CD4-positive, alpha-beta memory T cell (primary cell): ENCODE data around the gene LHB. TPM values are rescaled to one million over a fixed set of nuclear protein-coding genes. Genes with fewer than 3 reads are reported as not detected.

Experiments used
- CTCF ChIA-PET: fragments of 350-600 bp; sonication (Branson Sonifier 250); formaldehyde crosslinking; loops from one replicate; lab custom pipeline; 2021; ENCODE audit warnings: inconsistent platforms; ENCODE audit not compliant: partially characterized antibody; lab: Charles Lee
- POLR2A ChIA-PET: fragments of 350-600 bp; sonication (Branson Sonifier 250); formaldehyde crosslinking; loops from one replicate; lab custom pipeline; 2021; ENCODE audit not compliant: partially characterized antibody; lab: Charles Lee
- DNase-seq, 5 donors: peaks; one replicate each; pipeline versions ENCODE4 v3.0.0 to v3.0.0-alpha.2; 2020 to 2022; ENCODE audit warnings: mixed read lengths in 1 of 5
- H3K27ac ChIP-seq: one replicate; pipeline ENCODE4 v1.7.0; 2013; ENCODE audit warnings: low read depth, low read length
- H3K27me3 ChIP-seq: 2 replicates; pipeline ENCODE4 v1.7.0; 2013; ENCODE audit warnings: mild to moderate bottlenecking, low read length, moderate library complexity; ENCODE audit not compliant: insufficient read depth
- H3K36me3 ChIP-seq: 2 replicates; pipeline ENCODE4 v1.7.0; 2013; ENCODE audit warnings: mild to moderate bottlenecking, low read length, moderate library complexity; ENCODE audit not compliant: insufficient read depth
- H3K4me1 ChIP-seq: 2 replicates; pipeline ENCODE4 v1.7.0; 2013; ENCODE audit warnings: mild to moderate bottlenecking, low read length, moderate library complexity; ENCODE audit not compliant: insufficient read depth
- H3K4me3 ChIP-seq, 2 donors: one replicate each; pipeline ENCODE4 v1.7.0; 2013; ENCODE audit warnings: low read length in 2 of 2, mild to moderate bottlenecking in 1 of 2
- H3K9me3 ChIP-seq, 2 donors: one replicate each; pipeline ENCODE4 v1.7.0; 2013; ENCODE audit warnings: low read length in 2 of 2, control low read depth in 1 of 2; ENCODE audit not compliant: control insufficient read depth in 1 of 2
- H3K27ac Mint-ChIP-seq, 7 donors: one replicate each; pipeline ENCODE4 v1.8.0; 2020 to 2021; ENCODE audit warnings: mixed read lengths in 7 of 7, mild to moderate bottlenecking in 6 of 7, inconsistent platforms in 3 of 7, moderate library complexity in 3 of 7
- H3K27me3 Mint-ChIP-seq, 2 donors: one replicate each; pipeline ENCODE4 v1.8.0; 2020 to 2021; ENCODE audit warnings: mixed read lengths in 2 of 2
- H3K36me3 Mint-ChIP-seq, 2 donors: one replicate each; pipeline ENCODE4 v1.8.0; 2020 to 2021; ENCODE audit warnings: mixed read lengths in 2 of 2, inconsistent platforms in 1 of 2, mild to moderate bottlenecking in 1 of 2
- H3K4me1 Mint-ChIP-seq, 4 donors: one replicate each; pipeline ENCODE4 v1.8.0; 2020 to 2021; ENCODE audit warnings: mixed read lengths in 4 of 4, mild to moderate bottlenecking in 1 of 4
- H3K4me3 Mint-ChIP-seq, 8 donors: one replicate each; pipeline ENCODE4 v1.8.0; 2020 to 2021; ENCODE audit warnings: mixed read lengths in 8 of 8, mild to moderate bottlenecking in 7 of 8, moderate library complexity in 6 of 8, inconsistent platforms in 3 of 8
- H3K9me3 Mint-ChIP-seq, 8 donors: one replicate each; pipeline ENCODE4 v1.8.0; 2020 to 2021; ENCODE audit warnings: mixed read lengths in 8 of 8, mild to moderate bottlenecking in 5 of 8, inconsistent platforms in 3 of 8, moderate library complexity in 1 of 8
- intact Hi-C: fragments of 100-400 bp; cut with micrococcal nuclease; formaldehyde crosslinking; loops from one replicate; pipeline ENCODE4 v1.15.1; 2023
- polyA plus RNA-seq, 2 donors: library from polyadenylated mRNA; unstranded; fragments of 300-500 nt; fragmentation: Illumina TruSeq; gene quantifications; one replicate each; pipeline ENCODE4 v1.2.3, GENCODE V29; 2021
- total RNA-seq, 2 experiments: library from RNA; stranded (reverse); gene quantifications; one replicate each; pipeline ENCODE4 v1.2.3, GENCODE V29; 2021

LHB gene
- total and polyA plus RNA-seq, 4 experiments from 2014 or later: 0.49 TPM; not detected in 3

DNA sequence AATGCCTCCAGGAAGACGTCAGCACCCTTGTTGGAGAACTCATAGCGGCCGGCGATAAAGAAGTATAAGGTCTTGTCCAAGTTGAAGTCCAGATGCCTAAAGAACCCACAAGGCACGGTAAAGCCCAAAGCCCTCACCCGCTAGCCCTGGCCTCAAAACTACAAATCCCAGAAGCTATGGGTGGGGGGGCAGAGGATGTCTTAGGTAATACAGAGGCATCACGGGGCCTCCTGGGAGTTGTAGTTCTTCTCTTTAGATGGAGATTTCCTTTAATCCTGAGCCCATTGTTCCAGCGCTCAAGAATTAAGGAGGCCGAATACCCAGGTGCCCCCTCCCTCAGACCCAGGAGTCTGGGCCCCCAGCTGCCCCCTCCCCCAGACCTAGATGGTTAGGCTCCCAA is 34.6 kb downstream of the LHB start:
- Mint-ChIP-seq H3K36me3 (peaks cover 15 to 25% of the 10 kb centered on the region in 2 donors), H3K27me3 (no peaks in the 10 kb centered on the region), H3K4me3 (no peak overlapping the region), H3K4me1 (no peaks in the 10 kb centered on the region), H3K9me3 (no peaks in the 10 kb centered on the region), H3K27ac (peak overlapping the region in 1 of 7 donors; percentile 35)
- ChIA-PET POLR2A (interaction anchor here (1.8 kb wide), 1 partner anchor 18 kb away, joined by 5 read pairs; no protein-coding TSS in a partner anchor), CTCF (interaction anchor here (1.7 to 2.2 kb wide), 2 partner anchors 11 to 12 kb away, joined by 7 to 14 read pairs; partner anchors contain the start of genes GYS1 and RUVBL2)
- Histone ChIP-seq H3K27me3 (no peaks in the 10 kb centered on the region), H3K4me1 (no peaks in the 10 kb centered on the region), H3K9me3 (no peaks in the 10 kb centered on the region), H3K36me3 (peaks cover 10% of the 10 kb centered on the region), H3K4me3 (no peak overlapping the region), H3K27ac (no peak overlapping the region)
- no peak for DNase-seq
- intact Hi-C loops: no loop called here

DNA sequence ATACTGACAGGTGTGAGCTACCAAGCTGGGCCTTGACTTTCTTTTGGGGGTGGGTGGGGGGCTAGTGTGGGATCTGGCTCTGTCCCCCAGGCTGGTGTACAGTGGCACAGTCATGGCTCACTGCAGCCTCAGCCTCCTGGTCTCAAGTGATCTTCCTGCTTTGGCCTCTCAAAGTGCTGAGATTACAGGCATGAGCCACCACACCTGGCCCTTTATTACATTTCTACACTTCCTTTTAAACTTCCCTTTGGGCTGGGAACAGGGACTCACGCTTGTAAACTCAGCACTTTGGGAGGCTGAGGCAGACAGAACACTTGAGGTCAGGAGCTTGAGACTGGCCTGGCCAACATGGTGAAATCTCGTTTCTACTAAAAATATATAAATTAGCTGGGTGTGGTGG is 39.8 kb downstream of the LHB start:
- no peak overlapping the region for H3K27ac ChIP-seq
- H3K27me3 ChIP-seq: no peaks in the 10 kb centered on the region
- no peak overlapping the region for H3K27ac Mint-ChIP-seq
- intact Hi-C loops: no loop called here
- no peaks in the 10 kb centered on the region for H3K4me1 ChIP-seq
- no peak overlapping the region for H3K4me3 ChIP-seq
- peaks cover 0 to 6% (median 2%) of the 10 kb centered on the region in 4 donors for H3K4me1 Mint-ChIP-seq
- H3K36me3 Mint-ChIP-seq: peaks cover 17 to 32% of the 10 kb centered on the region in 2 donors
- ChIA-PET POLR2A (interaction anchor here (1.2 to 5.9 kb wide), 2 partner anchors 10 to 16 kb away, joined by 5 to 47 read pairs; partner anchors contain the start of genes FTL, GYS1 and RUVBL2), CTCF (interaction anchor here (1.0 to 2.8 kb wide), 5 partner anchors 8 to 135 kb away, joined by 3 to 19 read pairs (median 3); partner anchors contain the start of genes GYS1 and RUVBL2)
- no peak for DNase-seq
- peaks cover 9% of the 10 kb centered on the region for H3K36me3 ChIP-seq
- no peak overlapping the region for H3K4me3 Mint-ChIP-seq
- H3K9me3 ChIP-seq: no peaks in the 10 kb centered on the region
- H3K27me3 Mint-ChIP-seq: no peaks in the 10 kb centered on the region
- H3K9me3 Mint-ChIP-seq: no peaks in the 10 kb centered on the region

DNA sequence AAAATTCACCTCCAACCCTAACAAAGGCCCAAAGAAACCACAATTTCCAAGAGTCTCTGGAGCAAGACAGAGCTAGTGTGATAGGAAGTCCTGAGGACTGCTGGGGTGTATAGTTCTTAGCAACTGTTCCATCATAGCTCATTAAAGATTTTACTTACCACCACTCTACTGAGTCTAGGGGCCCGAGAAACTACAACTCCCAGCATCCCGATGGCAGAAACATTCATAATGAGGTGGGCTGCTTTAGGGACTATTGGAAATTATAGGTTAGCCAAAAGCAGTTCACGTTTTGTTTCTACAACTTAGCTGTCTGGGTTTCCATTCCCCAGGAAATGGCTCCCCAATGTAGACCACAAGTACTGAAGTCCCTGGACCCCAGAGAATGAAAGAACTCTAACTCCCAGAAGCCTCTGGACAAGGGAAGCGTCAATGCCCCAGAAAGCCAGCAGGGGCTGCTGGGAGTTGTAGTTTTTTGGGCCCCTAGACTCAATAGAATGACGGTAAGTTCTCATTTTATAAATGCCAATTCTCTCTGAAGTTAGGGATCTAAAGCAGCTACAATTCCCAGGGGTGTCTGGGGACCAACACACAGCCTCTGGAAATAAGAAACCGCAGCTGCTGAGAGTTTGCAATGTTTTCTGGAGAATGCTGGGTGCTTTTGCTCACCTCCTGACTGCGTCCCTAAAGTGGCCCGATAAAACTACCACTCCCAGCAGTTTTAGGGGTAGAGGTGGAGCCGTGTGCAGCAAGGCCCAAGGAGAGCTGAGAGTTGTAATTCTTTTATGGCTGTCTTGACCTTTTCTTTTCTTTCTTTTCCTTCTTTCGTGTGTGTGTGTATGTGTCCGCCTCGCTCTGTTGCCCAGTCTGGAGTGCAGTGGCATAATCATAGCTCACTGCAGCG is 40.7 kb downstream of the LHB start:
- intact Hi-C loops: no loop called here
- ChIA-PET CTCF (interaction anchor here (0.8 to 2.8 kb wide), 4 partner anchors 8 to 134 kb away, joined by 3 to 19 read pairs (median 6); partner anchors contain the start of genes GYS1 and RUVBL2), POLR2A (interaction anchor here (0.6 to 5.9 kb wide), 3 partner anchors 9 to 17 kb away, joined by 3 to 47 read pairs (median 4); partner anchors contain the start of genes FTL, GYS1 and RUVBL2)
- Histone ChIP-seq H3K4me1 (no peaks in the 10 kb centered on the region), H3K4me3 (no peak overlapping the region), H3K27ac (no peak overlapping the region), H3K36me3 (peaks cover 9% of the 10 kb centered on the region), H3K9me3 (no peaks in the 10 kb centered on the region), H3K27me3 (no peaks in the 10 kb centered on the region)
- peaks cover 15 to 27% of the 10 kb centered on the region in 2 donors for H3K36me3 Mint-ChIP-seq
- H3K9me3 Mint-ChIP-seq: no peaks in the 10 kb centered on the region
- no peak overlapping the region for H3K4me3 Mint-ChIP-seq
- H3K27ac Mint-ChIP-seq: peak overlapping the region in 3 of 7 donors; percentile 35 to 44 (median 41)
- peaks cover under 1 to 6% (median 2%) of the 10 kb centered on the region in 4 donors for H3K4me1 Mint-ChIP-seq
- peak in 4 of 5 donors; percentile 42 to 54 (median 46) for DNase-seq
- no peaks in the 10 kb centered on the region for H3K27me3 Mint-ChIP-seq

DNA sequence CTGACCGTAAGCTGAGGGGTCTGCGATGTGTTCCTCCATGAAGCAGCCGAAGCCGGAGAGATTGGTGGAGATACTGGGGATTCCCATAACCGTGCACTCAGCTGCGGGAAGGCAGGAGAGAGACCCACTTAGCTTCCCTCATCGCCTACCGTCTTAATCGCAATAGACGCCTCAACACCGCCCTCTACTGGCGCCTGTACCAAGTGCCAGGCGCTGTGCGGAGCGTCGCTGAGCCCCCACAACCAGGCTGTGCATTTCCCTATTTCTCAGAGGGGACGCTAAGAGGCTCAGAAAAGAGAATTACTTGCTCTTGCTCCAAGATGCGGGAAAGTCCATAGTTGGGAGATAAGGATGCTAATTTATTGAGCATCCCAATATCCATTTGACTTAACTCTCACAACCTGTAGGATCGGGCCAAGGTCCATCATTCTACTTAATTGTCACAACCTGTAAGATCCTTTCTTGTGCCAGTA is 45.9 kb downstream of the LHB start:
- DNase-seq: peak; percentile 67 to 77 (median 68)
- Mint-ChIP-seq H3K9me3 (no peaks in the 10 kb centered on the region), H3K27ac (peak overlapping the region in 5 of 7 donors; percentile 27 to 80 (median 64)), H3K4me3 (peak overlapping the region in 1 of 8 donors; percentile 6), H3K27me3 (no peaks in the 10 kb centered on the region), H3K4me1 (peaks cover 8 to 24% (median 17%) of the 10 kb centered on the region in 4 donors), H3K36me3 (peaks cover 23 to 41% of the 10 kb centered on the region in 2 donors)
- ChIA-PET POLR2A (interaction anchor here (0.6 to 1.7 kb wide), 14 partner anchors 9 to 326 kb away, joined by 3 to 12 read pairs (median 4); partner anchors contain the start of genes BAX, CA11, GYS1 and HSD17B14), CTCF (interaction anchor here (0.6 to 5.7 kb wide), 30 partner anchors 9 to 607 kb away, joined by 3 to 71 read pairs (median 4); partner anchors contain the start of genes GYS1, HSD17B14, NUCB1 and RUVBL2)
- intact Hi-C loops: loop anchor here (1.0 kb wide), 3 partner anchors 136 to 183 kb away; no protein-coding TSS in a partner anchor
- no peaks in the 10 kb centered on the region for H3K9me3 ChIP-seq
- no peaks in the 10 kb centered on the region for H3K27me3 ChIP-seq
- peaks cover 26% of the 10 kb centered on the region for H3K36me3 ChIP-seq
- H3K27ac ChIP-seq: no peak overlapping the region
- H3K4me1 ChIP-seq: peaks cover 19% of the 10 kb centered on the region
- no peak overlapping the region for H3K4me3 ChIP-seq

DNA sequence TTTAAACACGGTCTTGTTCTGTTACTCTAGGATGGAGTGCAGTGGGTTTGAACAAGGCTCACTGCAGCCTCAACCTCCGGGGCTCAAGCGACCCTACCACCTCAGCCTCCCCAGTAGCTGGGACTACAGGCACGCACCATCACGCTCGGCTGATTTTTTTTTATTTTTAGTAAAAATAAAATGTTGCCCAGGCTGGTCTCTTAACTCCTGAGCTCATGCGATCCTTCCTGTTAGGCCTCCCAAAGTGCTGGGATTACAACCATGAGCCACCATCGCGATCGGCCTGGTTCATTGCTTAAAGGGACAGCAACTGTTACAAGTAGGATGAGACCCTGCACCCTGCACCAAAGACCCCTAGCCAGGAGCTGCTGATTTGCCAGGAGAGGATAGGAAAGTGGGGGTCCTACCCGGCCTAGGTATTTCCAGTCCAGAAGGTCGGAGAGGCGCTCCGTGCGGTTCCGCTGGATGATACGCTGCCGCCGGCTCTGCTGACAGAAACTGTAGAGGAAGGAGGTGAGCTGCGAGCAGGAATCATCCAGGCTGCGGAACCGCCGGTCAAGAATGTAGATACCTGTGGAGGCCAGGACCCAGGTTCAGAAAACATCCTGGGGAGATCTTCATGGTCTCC is 46.6 kb downstream of the LHB start:
- peak overlapping the region in 1 of 7 donors; percentile 48 for H3K27ac Mint-ChIP-seq
- H3K36me3 Mint-ChIP-seq: peaks cover 23 to 46% of the 10 kb centered on the region in 2 donors
- H3K27ac ChIP-seq: no peak overlapping the region

DNA sequence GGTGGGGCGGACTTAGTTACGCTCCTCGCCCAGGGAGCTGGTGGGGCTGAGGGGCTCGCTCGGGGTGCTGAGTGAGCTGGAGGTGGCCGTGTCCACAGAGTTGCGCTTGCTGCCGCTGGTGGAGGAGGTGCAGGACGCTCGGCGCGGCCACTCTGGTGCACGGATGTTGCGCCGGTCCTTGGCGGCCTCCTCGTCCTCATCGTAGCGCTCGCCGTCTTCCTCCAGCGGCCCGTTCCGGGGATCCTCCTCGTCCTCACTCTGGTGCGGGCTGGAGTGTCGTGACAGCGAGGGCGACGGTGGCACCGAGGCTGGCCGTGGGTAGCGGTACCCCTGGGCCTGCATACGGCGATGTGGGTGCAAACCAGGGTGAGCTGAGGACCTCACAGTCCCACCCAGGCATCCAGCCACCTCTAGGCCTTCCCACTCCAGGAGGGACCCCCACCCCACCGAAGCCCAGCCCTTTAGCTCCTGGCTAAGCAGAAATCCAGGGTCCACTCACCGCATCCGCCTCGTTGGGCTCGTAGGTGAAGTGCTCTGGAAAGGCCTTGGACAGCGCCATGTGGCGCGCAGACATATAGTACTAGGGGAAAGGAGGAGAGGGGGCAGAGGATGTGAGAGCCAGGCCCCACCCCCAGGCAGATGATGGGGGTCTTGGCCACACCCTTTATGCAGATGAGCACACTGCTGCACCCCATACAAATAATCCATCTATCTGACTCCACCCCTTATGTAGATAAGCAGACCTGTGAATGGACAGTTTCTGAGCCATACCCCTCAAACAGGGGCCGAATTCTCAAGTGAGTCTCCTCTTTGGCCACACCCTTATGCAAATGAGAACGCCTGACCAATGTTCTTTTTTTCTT is 47.4 kb downstream of the LHB start:
- intact Hi-C loops: loop anchor here (5.0 kb wide), 1 partner anchor 322 kb away; the partner anchor contains the start of gene CA11
- H3K4me1 Mint-ChIP-seq: peaks cover 15 to 36% (median 25%) of the 10 kb centered on the region in 4 donors
- POLR2A ChIA-PET: interaction anchor here (0.5 to 1.7 kb wide), 5 partner anchors 23 to 255 kb away, joined by 3 to 12 read pairs (median 7); partner anchors contain the start of genes GYS1, PPP1R15A and RUVBL2
- H3K9me3 Mint-ChIP-seq: no peaks in the 10 kb centered on the region
- H3K27ac ChIP-seq: no peak overlapping the region
- H3K27me3 Mint-ChIP-seq: no peaks in the 10 kb centered on the region
- no peaks in the 10 kb centered on the region for H3K27me3 ChIP-seq
- DNase-seq: no peak
- peaks cover 26% of the 10 kb centered on the region for H3K36me3 ChIP-seq
- no peak overlapping the region for H3K4me3 ChIP-seq
- H3K9me3 ChIP-seq: no peaks in the 10 kb centered on the region
- CTCF ChIA-PET: interaction anchor here (0.8 to 5.7 kb wide), 16 partner anchors 10 to 177 kb away, joined by 3 to 71 read pairs (median 4); partner anchors contain the start of genes GYS1, HSD17B14 and RUVBL2
- no peak overlapping the region for H3K4me3 Mint-ChIP-seq
- peaks cover 22% of the 10 kb centered on the region for H3K4me1 ChIP-seq
- no peak overlapping the region for H3K27ac Mint-ChIP-seq
- peaks cover 23 to 49% of the 10 kb centered on the region in 2 donors for H3K36me3 Mint-ChIP-seq

More for the DNA sequence above, 46.6 kb downstream of the LHB start:
- no peak overlapping the region for H3K4me3 ChIP-seq
- no peak for DNase-seq
- no peaks in the 10 kb centered on the region for H3K9me3 Mint-ChIP-seq
- CTCF ChIA-PET: interaction anchor here (0.6 to 5.7 kb wide), 32 partner anchors 8 to 606 kb away, joined by 3 to 71 read pairs (median 4); partner anchors contain the start of genes GYS1, HSD17B14, NUCB1 and RUVBL2
- intact Hi-C loops: no loop called here
- peaks cover 13 to 28% (median 21%) of the 10 kb centered on the region in 4 donors for H3K4me1 Mint-ChIP-seq
- H3K4me1 ChIP-seq: peaks cover 20% of the 10 kb centered on the region
- H3K4me3 Mint-ChIP-seq: no peak overlapping the region
- no peaks in the 10 kb centered on the region for H3K9me3 ChIP-seq
- POLR2A ChIA-PET: interaction anchor here (0.5 to 1.7 kb wide), 15 partner anchors 8 to 325 kb away, joined by 3 to 12 read pairs (median 4); partner anchors contain the start of genes BAX, CA11, GYS1 and HSD17B14
- no peaks in the 10 kb centered on the region for H3K27me3 Mint-ChIP-seq
- no peaks in the 10 kb centered on the region for H3K27me3 ChIP-seq
- peaks cover 26% of the 10 kb centered on the region for H3K36me3 ChIP-seq
